NCI-H524 (cell line): Measurements from ENCODE around the gene ADPGK.
"Not testable (repeated sequence)": the region's sequence is repeated elsewhere in the genome, so short reads cannot be mapped to it uniquely, and the experiment has no call there.

Source experiments
- DNase-seq, 2 experiments: peaks; one replicate each; lab custom pipeline; 2025; lab: John Stamatoyannopoulos, UW

Gene ADPGK

DNA sequence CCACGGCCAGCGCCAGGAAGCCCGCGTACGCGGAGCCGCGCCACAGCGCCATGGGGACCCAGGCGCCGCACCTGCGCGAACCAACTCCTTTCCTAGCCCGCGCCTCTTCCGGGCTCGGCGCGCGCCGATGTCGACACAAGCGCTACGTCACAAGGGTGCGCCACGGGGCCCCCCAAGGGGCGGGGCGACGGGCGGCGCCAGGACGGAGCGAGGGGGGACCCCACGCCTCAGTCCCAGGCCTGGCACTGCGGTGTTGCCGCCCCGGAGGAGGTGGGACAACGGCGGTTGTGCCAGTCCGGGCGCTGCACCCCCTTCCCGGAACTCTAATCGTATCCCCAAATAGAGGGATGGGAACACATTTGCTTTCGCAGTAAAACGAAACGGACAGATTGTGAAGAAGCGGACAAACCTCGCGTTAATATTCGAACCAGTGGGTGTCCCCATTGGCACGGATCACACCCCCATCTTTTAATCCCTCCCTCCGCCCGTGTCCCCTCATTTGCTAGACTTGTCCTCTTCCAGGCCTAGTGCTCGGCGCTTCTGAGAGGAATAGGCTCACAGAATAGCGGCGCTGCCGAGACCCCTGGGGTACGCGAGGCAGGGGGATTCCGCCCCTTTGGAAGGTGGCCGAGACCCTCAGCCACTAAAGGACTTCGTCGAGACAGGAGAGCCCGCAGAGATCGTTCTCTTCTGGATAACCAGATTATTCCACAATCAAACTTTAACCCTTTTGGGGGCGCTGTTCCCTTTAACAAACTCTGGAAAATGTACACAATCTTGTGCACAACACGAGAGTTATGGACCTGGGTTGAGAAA lies at the start of gene ADPGK:
TSS of gene ADPGK (minus strand) at position 119 of the 816 bp plus-strand sequence. CDS start at position 52, 67 bp downstream.
- DNase-seq: peak; percentile 90 to 95

DNA sequence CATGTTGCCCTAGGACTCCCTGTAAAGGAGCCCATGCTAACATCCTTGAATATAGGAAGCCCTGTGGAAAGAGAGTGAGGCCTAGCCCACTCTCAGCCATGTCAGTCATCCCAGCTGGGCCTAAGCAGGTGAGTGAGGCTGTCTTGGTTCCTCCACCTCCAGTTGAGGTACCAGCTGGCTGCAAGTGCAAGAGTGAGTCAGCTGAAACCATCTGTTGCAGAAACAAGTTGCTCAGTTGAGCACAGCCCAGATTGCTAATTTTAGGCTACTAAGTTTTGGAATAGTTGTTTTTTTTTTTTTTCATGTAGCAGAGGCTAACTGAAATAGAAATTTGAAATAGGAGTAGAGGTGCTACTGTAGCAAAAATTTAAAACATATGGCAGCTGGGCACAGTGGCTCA lies 43.7 kb upstream of the ADPGK start:
- peak in 1 of 2 experiments; percentile 48 for DNase-seq

DNA sequence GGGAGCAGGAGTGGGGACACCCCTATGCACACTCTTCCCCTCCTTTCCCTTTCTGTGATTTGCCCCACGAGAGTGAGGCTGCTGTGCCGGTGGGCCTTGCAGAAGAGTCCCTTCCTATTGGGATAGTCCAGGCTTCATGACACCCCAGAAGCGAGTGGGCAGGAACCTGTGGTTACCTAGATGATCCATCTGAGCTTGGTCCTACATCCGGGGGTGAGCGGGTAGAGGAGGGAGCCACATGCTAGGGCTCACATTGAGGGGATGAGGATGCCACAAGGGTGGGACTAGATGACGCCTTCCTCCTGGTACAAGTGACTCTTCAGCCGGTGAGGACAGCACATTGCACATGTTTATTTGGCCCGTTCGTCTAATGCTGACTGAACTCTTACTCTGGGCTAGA lies 43.1 kb upstream of the ADPGK start:
- DNase-seq: no peak

DNA sequence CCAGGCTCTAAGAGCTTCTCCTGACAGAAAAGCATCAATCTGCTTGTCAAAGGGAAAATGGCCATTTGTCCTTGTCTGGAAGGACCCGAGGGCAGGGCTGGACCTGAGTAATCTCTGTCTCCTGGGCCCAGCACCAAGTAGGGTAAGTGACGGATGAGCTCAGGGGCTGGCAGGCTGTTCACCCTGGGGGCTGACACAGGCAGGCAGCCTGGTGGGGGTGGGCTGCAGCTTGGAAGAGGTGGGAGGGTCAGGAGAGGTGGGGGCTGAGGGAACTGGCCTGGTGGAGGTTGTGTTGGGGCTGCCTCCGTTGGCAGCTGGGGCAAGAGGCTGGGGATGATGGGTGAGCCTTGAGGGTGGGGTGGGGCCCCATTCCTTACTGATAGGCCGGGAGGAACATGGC lies 42.3 kb upstream of the ADPGK start:
- DNase-seq: no peak

DNA sequence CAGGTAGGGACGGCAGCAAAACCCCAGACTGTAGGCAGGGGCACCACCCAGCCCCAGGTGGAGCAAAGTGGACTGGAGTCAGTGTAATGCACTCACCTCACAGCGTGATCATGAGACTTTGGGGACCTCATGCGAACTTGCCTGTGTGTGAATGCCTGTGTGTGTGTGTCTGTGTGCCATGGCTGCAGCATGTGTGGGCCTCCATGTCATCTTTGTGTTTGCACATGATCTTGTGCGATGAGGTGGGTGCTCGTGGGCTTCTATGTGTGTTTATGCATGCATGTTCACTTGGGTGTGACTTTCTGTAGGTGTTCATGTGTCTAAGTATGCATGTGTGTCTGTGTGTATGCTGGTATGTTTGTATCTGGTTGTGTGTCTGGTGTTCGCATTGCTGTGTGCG lies 41.2 kb upstream of the ADPGK start:
- no peak for DNase-seq

DNA sequence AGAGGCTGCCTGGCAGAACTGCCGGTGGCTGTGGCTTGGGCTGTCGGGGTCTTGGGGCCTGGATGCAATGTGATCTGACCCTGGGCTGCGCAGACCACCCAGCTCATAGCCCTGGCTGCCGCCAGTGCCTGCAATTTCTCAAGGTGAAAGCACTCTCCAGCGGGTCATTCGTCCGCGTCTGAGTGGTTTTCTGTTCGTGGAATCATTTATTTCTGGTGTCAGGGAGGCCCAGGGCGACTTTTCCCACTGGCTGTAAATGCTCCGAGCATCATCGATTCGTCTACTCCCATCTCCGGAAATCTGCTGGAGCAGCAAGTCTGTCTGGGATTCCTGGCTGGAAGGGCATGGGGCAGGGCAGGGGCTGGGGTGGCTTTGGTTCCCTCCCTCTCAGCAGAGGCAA lies 40.6 kb upstream of the ADPGK start:
- DNase-seq: no peak

DNA sequence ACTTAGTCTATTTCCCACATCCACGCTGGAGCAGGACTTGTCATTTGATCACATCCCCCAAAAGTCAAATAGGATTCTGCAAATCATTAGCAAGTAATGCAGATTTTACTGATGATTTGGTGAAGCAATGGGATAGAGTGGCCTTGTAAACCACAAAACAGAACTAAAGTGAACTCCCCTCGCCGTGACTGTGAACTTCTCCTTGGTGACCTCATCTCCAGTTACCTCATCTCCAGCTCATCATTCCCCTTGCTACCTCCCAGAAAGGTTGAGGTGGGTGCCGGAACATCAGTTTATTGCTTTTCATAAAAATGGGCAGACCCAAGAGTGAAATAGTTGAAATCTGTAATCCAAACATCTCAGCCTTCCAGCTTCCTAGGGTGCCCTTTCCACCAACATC lies 36.7 kb upstream of the ADPGK start:
- no peak for DNase-seq

DNA sequence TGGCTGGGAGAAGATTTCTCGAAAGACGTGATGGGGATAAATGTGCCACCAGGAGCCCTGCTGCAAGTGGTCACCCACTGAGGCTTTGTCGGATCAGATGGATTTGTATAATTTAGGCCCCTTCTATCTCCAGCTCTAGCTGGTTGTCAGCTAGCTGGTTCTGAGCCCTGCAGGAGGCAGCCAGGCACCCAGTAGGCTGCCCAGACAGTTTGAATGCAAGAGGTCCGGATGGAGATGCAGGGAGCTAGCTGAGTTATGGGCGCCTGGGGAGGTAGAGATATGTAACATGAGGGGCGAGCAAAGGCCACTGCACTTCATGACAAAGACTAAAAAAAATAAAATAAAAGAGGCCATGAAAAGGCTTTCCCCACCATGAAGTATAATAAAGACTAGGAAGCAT lies 35.1 kb upstream of the ADPGK start:
- DNase-seq: no peak

DNA sequence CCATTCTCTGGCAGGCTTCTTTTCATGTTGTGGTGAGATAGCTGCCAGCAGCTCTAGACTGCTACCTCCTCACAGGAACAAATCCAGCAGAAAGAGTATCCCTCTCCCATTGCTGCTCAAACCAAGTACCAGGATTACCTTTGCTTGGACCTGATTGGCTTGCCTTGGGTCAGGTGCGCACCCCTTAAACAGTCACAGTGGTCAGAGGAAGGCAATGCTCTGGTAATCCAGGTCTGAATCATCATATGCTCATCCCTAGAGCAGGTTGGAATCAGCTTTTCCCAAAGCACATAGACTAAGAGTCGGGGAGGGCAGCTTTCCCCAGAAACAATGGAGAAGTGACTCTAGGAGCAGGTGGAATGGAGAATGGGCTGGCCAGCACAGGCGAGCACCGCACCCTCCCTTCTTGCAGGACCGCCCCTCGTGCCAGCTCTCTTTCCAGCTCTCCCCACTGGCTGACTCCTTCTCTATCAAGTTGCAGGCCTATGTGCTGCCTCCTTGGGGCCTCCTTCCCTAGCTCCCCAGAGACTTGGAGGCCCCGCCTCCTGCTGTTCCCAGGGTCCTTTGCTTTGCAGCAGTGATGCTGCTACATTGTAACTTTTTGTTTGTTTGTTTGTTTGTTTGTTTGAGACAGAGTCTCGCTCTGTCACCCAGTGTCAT lies 29.9 kb upstream of the ADPGK start:
- DNase-seq: no peak

DNA sequence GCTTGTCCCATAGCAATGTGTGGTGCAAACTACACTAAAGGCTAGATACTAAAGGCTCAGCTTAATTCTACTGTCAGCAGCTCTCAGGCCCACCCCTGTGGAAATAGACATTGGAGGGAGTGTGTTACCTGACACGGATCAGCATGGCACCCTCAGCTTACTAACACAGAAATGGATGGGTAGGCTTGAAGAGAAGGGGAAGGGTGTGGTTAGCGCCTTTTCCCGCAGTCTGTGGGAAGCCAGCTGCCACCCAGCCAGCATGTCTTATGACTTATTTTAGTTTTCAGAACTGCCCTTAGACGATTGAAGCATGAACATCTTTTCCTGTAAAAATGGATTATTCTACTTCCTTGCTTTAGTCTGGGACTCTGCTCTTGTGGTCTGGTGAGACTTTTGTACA lies 25.8 kb upstream of the ADPGK start:
- no peak for DNase-seq

DNA sequence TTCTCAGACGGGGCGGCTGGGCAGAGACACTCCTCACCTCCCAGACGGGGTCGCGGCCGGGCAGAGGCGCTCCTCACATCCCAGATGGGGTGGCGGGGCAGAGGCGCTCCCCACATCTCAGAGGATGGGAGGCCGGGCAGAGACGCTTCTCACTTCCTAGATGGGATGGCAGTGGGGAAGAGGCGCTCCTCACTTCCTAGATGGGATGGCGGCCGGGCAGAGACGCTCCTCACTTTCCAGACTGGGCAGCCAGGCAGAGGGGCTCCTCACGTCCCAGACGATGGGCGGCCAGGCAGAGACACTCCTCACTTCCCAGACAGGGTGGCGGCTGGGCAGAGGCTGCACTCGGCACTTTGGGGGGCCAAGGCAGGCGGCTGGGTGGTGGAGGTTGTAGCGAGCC lies 23.8 kb upstream of the ADPGK start:
- DNase-seq: not testable (repeated sequence)

DNA sequence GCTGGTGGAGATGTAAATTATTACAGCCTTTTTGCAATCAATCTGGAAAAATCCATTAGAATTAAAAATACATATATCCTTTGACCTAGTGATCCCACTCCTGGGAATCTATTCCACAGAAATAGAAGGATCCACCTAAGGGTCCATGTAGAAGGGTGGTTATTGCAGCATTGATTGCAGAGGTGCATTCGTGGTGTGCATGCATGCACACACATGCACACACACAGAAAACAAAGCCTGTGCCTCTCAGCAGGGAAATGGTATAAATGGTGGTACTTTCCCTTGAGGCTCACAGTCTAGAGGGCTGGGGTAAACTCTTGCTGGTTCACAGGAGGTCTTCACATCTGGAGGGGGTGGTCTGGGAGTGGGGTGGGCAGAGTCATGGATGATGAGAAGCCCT lies 19.4 kb upstream of the ADPGK start:
- no peak for DNase-seq

DNA sequence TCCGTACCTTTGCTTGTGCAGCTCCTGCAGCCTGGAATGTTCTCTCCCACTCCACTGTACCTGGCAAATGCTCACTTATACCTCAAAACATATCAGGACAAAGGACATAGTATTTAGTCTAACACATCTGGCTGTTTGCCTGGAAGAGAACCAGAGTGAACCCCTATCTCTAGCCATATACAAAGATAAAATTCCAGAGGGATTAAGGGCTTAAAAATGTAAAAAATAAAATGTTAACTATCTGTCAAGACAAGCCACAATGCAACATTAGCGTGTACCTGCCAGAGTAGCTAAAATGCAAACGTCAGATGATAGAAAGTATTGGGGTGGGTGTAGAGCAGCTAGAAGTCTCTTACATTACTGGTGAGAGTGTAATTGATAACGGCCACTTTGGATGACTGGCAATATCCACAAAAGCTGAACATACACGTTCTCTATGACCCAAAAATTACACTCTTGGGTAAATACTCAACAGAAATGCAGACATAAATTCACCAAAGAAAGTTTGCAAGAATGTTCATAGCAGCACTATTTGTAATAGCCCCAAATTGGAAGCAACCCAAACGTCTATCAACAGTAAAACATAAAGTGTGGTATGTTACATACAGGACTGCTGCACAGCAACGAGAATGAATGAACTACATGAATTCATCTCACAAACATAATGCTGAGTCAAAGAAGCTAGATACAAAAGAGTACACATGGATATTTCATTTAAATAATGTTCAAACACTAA lies 18.2 kb upstream of the ADPGK start:
- no peak for DNase-seq

DNA sequence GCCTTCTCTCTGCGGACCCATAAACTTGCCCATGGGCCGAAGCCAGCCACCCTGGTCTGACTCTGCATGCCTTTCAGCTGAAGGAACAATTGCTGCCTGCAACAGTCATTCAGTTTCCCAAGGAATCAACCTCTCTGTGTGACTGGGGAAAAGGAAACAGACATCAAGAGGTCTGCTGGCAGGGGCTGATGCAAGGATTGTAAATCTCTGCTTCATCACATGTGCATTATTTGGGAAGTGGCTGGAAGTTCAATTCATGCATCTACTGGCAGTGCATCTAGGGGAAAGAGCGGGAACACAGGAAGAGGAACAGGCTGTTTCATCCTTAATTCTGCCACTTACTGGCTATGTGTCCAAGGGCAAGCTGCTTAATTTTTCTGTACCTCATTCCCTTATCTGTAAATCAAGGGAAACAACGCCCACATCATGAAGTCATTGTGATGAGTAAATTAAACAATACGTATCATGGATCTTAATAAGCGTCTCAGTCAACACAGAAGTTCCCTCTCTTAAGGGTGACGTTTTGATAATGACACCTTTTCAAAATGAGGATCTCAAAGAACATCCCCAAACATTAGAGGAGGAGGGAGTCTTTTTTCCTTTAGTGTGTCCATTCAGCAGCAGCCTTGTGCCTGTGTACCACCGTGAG lies 17.4 kb upstream of the ADPGK start:
- no peak for DNase-seq

DNA sequence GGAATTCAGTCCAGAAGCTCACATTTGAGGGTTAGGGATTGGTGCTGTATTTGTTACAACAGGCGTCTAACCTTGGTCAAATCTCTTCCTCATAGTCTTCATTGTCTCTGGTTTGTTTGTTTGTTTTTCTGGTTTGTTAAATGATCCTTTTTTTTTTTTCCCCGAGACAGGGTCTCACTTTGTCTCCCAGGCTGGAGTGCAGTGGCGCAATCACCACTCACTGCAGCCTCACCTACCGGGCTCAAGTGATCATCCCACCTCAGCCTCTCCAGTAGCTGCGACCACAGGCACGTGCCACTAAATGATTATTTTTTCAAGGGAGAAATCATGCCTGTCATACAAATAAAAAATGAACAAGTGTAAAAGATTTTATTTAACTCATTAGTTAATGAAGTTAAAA lies 14.3 kb upstream of the ADPGK start:
- no peak for DNase-seq

DNA sequence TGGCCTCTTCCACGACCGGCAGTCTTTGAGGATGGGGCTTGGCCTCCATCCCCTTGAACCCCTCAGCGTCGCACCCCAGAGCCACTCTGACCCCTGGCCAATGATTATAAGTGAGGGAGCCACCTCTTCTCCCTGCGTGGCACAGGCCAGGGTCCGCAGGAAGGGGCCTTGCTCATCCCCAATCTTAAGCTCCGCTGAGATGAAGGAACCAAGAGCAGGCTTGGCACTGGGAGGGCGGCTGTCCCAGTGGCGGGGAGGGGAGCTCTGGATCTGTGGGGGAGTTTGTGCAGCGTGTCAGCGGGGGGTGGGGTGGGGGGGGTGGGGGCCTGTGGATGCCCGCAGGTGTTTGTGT lies 13.8 kb upstream of the ADPGK start:
- peak in 1 of 2 experiments; percentile 27 for DNase-seq

DNA sequence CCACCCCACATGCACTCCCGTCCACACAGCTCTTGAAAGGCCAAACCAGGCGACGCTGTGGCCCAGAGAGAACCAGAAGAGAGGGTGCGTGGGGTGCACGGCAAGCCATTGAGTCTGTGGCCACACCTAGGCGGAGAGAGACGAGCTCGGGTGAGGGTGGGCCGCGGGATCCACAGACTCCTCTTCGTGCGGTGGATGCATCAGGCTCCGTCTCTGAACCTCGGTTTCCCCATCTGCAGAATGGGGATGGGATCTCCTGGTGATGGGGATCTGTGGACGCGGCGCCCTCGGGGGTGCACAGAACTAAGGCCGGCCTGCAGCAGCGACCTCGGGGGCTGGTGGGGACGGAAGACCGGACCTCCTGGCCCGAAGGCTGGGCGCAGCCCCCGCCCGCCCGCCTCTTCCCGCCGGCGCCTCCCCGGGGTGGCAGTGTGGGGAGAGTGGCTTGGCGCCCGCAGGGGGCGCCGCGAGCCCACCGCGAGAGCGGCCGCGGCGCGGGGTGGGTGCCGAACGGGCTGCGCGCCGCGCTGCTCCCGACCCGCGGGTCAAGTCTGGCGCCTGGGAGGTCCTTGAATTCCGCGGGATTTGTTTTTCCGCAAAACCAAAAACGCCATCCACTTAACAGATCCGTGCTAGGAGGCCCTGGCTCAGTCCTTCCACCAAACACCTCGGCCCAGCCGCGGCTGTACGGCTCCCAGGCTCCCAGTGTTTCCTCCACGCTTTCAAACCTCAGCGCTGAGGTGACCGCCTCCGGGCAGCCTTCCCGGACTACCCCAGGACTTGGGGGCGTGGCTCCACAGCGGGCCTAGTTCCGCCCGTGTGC lies 13.2 kb upstream of the ADPGK start:
- DNase-seq: peak; percentile 60 to 73

DNA sequence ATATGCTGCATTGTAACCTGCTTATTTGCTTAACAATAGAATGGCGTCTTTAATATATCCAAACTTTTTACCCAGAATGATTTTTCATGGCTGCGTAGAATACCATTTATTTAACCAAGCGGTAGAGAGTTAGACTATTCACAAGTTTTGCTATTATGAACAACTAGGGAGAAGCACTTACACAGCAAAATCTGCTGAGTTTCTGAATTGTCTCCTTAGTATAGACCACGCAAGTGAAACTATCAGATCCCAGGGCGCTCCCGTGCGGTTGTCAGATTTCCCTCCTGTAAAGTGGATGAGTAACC lies 12.6 kb upstream of the ADPGK start:
- peak; percentile 34 to 57 for DNase-seq

DNA sequence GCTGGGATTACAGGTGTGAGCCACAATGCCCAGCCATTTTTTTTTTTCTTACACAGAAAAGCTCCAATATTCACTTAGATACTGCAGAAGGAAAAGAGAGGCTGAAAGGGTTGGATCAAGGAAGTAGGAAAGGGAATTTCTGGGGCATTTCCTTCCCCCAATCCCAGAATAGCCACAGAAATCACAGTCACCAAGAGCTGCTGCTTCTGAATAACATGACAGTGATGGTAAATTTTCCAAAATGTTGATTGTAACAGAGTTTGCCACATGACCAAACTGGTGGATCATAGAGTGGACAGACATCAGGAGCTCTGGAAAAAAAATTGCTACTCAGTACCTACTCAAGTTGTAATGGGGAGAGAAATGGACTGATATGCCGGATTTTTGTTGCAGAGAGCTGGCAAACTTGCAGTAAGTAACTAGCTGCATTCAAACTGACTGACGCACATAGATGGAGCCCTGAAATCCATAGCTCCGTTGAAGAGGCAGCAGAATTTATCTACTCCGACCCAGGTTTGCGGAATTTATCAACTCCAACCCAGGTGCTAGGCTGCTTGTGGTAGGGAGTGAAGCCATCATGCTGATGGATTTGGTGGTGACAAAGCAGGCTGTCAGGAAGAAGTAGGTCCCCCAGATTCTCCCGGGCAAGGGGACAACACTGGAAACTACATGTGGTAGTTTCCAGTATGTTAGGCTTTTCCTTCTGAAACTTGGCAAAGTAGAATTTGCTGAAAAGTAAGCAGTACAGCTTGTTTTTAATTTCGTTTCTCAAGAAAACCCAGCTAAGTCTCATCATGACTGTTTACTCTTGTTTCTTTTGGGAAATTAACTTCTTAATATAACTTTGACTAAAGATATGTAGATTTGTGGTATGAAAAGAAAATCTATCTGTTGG lies 10.5 kb upstream of the ADPGK start:
- no peak for DNase-seq

DNA sequence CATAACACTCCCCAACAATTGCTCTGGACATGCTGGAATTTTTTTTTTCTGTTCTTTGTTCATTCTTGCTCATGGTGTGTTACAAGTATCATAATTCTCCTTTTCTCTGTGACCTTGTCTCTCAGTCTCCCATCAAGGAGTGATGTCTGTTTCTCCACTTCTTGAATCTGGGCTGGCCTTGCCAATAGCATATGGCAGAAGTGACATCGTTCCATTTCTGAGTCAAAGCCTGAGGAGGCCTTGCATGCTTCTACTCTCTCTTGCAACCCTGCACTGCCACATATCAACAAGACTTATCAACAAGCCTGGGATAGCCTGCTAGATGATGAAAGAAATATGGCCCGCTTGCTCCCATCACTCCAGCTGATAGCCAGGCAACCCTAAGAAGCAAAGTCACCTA lies 8.9 kb upstream of the ADPGK start:
- DNase-seq: no peak
